ENCODE measurements around the gene BNC2. TPM values are rescaled to one million over a fixed set of nuclear protein-coding genes. Genes with fewer than 3 reads are reported as not detected.
"Not testable (repeated sequence)": the region's sequence is repeated elsewhere in the genome, so short reads cannot be mapped to it uniquely, and the experiment has no call there.

BNC2 gene
- total RNA-seq, 2 experiments from 2014 or later, result not detected

GRCh38 chr9:16442622-16443021 is 427.8 kb downstream of the BNC2 start:
- ChIA-PET CTCF (no interaction called here), POLR2A (no interaction called here)
- no peaks in the 10 kb centered on the region for H3K4me1 ChIP-seq (ENCODE audit: insufficient read depth, low read length)

GRCh38 chr9:16441791-16442190 is 428.7 kb downstream of the BNC2 start:
- Mint-ChIP-seq H3K27ac (no peak overlapping the region), H3K36me3 (ENCODE audit: low read depth) (no peaks in the 10 kb centered on the region), H3K4me1 (ENCODE audit: low read depth) (no peaks in the 10 kb centered on the region), H3K9me3 (peaks cover 10% of the 10 kb centered on the region), H3K27me3 (no peaks in the 10 kb centered on the region), H3K4me3 (no peak overlapping the region)
- ATAC-seq (ENCODE audit: poor library complexity), result no peak
- H3K27ac ChIP-seq (ENCODE audit: low read depth in 1 of 2, low read length in 2 of 2), result no peak overlapping the region
- H3K9me3 ChIP-seq (ENCODE audit: control insufficient read depth in 1 of 2, insufficient read depth in 1 of 2, low read length in 2 of 2), result no peaks in the 10 kb centered on the region
- H3K36me3 ChIP-seq (ENCODE audit: insufficient read depth, low read length), result no peaks in the 10 kb centered on the region
- no peak overlapping the region for H3K4me3 ChIP-seq (ENCODE audit: low read length)
- ChIA-PET POLR2A (no interaction called here), CTCF (no interaction called here)
- no peak for TF ChIP-seq CTCF (IDR thresholded peaks at IDR 0.05)
- no peaks in the 10 kb centered on the region for H3K4me1 ChIP-seq (ENCODE audit: insufficient read depth, low read length)
- no peak for DNase-seq
- H3K27me3 ChIP-seq (ENCODE audit: control insufficient read depth in 1 of 2, insufficient read depth in 2 of 2, low read length in 2 of 2), result no peaks in the 10 kb centered on the region
- intact Hi-C loops (cut with DNase I, micrococcal nuclease), result no loop called here

More at GRCh38 chr9:16442622-16443021, 427.8 kb downstream of the BNC2 start:
- Histone ChIP-seq H3K9me3 (ENCODE audit: control insufficient read depth in 1 of 2, insufficient read depth in 1 of 2, low read length in 2 of 2) (no peaks in the 10 kb centered on the region), H3K27ac (ENCODE audit: low read depth in 1 of 2, low read length in 2 of 2) (no peak overlapping the region), H3K27me3 (ENCODE audit: control insufficient read depth in 1 of 2, insufficient read depth in 2 of 2, low read length in 2 of 2) (no peaks in the 10 kb centered on the region), H3K36me3 (ENCODE audit: insufficient read depth, low read length) (no peaks in the 10 kb centered on the region), H3K4me3 (ENCODE audit: low read length) (no peak overlapping the region)
- peaks cover 9% of the 10 kb centered on the region for H3K9me3 Mint-ChIP-seq
- no peaks in the 10 kb centered on the region for H3K27me3 Mint-ChIP-seq
- no peak for DNase-seq
- no peaks in the 10 kb centered on the region for H3K4me1 Mint-ChIP-seq (ENCODE audit: low read depth)
- TF ChIP-seq CTCF (IDR thresholded peaks at IDR 0.05), result no peak
- intact Hi-C loops (cut with DNase I, micrococcal nuclease), result no loop called here
- ATAC-seq (ENCODE audit: poor library complexity), result no peak
- no peak overlapping the region for H3K4me3 Mint-ChIP-seq
- no peaks in the 10 kb centered on the region for H3K36me3 Mint-ChIP-seq (ENCODE audit: low read depth)
- H3K27ac Mint-ChIP-seq, result no peak overlapping the region

- H3K27me3 ChIP-seq (ENCODE audit: control insufficient read depth in 1 of 2, insufficient read depth in 2 of 2, low read length in 2 of 2); DNase-seq; H3K4me3 ChIP-seq (ENCODE audit: low read length); H3K9me3 ChIP-seq (ENCODE audit: control insufficient read depth in 1 of 2, insufficient read depth in 1 of 2, low read length in 2 of 2); H3K36me3 ChIP-seq (ENCODE audit: insufficient read depth, low read length); H3K27ac Mint-ChIP-seq; H3K27ac ChIP-seq (ENCODE audit: low read depth in 1 of 2, low read length in 2 of 2); POLR2A ChIA-PET; ATAC-seq (ENCODE audit: poor library complexity); H3K4me1 Mint-ChIP-seq (ENCODE audit: low read depth); H3K4me3 Mint-ChIP-seq; H3K36me3 Mint-ChIP-seq (ENCODE audit: low read depth); H3K27me3 Mint-ChIP-seq; intact Hi-C loops (cut with DNase I, micrococcal nuclease); H3K4me1 ChIP-seq (ENCODE audit: insufficient read depth, low read length); CTCF ChIA-PET: not testable (repeated sequence)
- H3K9me3 Mint-ChIP-seq, result peaks cover 16% of the 10 kb centered on the region
These were observed 431.6 kb downstream of the BNC2 start for GRCh38 chr9:16438831-16439230.

- Histone ChIP-seq H3K4me1 (ENCODE audit: insufficient read depth, low read length) (no peaks in the 10 kb centered on the region), H3K36me3 (ENCODE audit: insufficient read depth, low read length) (no peaks in the 10 kb centered on the region), H3K27me3 (ENCODE audit: control insufficient read depth in 1 of 2, insufficient read depth in 2 of 2, low read length in 2 of 2) (no peaks in the 10 kb centered on the region), H3K27ac (ENCODE audit: low read depth in 1 of 2, low read length in 2 of 2) (no peak overlapping the region), H3K4me3 (ENCODE audit: low read length) (no peak overlapping the region), H3K9me3 (ENCODE audit: control insufficient read depth in 1 of 2, insufficient read depth in 1 of 2, low read length in 2 of 2) (peaks cover 0 to 4% of the 10 kb centered on the region in 2 experiments)
- no peak for TF ChIP-seq CTCF (IDR thresholded peaks at IDR 0.05)
- intact Hi-C loops (cut with DNase I, micrococcal nuclease), result no loop called here
- H3K27me3 Mint-ChIP-seq, result no peaks in the 10 kb centered on the region
- H3K4me1 Mint-ChIP-seq (ENCODE audit: low read depth), result no peaks in the 10 kb centered on the region
- H3K9me3 Mint-ChIP-seq, result peaks cover 16% of the 10 kb centered on the region
- no peak for ATAC-seq (ENCODE audit: poor library complexity)
- ChIA-PET POLR2A (no interaction called here), CTCF (no interaction called here)
- no peak for DNase-seq
- no peak overlapping the region for H3K4me3 Mint-ChIP-seq
- H3K27ac Mint-ChIP-seq, result no peak overlapping the region
- no peaks in the 10 kb centered on the region for H3K36me3 Mint-ChIP-seq (ENCODE audit: low read depth)
These were observed 433.9 kb downstream of the BNC2 start for GRCh38 chr9:16436545-16436944.
